Stimulated activated CD8-positive, alpha-beta memory T cell treated with anti-CD3 and anti-CD28 coated beads, Interleukin-7, amount 100 ng/mL, for 48 hours (primary cell): Measurements from ENCODE around the gene SPTAN1.
A peak's percentile ranks its signal among the peaks of the same experiment; 100 is the strongest.
"Not testable (repeated sequence)": the region's sequence is repeated elsewhere in the genome, so short reads cannot be mapped to it uniquely, and the experiment has no call there.

Experiments used
- DNase-seq, 2 donors: peaks; one replicate each; pipeline ENCODE4 v3.0.0-alpha.2; 2020; ENCODE audit warnings: low read depth in 1 of 2; ENCODE audit errors: extremely low read depth in 1 of 2

The SPTAN1 gene

DNA sequence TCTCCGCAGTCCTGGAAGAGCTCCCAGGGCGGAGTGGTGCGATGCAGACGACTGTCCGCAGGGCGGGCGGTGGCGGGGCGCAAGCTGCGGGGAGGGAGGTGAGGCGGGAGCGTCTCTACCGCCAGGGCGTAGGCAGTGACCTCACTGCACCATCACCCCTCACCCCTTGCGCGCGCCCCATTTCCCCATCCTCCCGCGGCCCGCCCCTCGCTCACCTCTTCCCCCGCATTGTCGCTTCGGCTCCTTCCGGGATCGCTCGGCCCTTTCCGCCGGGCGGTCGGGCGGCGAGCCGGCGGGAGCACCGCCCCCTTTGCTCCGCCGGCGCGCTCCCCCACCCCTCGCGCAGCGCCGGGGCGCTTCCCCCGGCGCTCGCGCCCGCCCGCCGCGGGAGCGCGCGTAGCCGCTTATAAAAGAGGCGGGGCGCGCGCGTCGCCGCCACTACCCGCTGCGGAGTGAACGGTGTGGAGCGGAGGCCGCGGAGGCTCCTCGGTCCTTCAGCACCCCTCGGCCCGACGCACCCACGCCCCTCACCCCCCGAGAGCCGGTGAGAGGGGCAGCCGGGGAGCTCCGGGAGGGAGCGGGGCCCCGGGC, at the start of gene SPTAN1:
Gene SPTAN1, plus strand, starts transcription at position 435 of the 591 bp plus-strand sequence. CDS start 14,154 bp downstream, outside the sequence.
- peak; percentile 87 to 92 for DNase-seq

DNA sequence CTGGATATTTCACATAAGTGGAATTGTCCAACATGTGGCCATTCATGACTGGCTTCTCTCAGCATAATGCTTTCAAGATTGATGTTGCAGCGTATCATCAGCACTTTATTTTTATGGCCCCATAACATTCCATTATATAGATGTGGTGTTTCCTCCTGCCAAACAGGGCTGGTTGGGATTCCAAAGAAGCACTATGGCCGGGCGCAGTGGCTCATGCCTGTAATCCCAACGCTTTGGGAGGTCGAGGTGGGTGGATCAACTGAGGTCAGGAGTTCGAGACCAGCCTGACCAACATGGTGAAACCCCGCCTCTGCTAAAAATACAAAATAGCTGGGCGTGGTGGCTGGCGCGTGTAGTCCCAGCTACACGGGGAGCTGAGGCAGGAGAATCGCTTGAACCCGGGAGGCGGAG, 49.0 kb upstream of the SPTAN1 start:
- not testable (repeated sequence) for DNase-seq

DNA sequence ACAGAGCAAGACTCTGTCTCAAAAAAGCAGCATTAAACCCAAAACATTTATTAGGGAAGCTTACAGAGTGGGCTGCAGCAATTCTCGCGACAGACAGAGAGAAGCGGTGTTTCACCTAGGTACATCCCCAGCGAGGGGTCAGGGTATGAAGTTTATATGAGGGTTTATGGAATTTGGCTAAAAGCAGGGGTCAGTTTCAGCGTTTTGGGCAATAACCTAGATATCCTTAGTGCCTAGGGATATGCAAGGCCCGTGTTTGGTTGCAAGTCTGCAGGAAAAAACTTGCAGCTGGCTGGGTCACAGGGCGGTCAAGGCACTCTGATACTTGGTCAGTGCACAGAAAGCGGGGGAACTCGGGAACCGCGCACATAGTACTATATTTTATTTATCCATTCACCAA, 48.5 kb upstream of the SPTAN1 start:
- no peak for DNase-seq

DNA sequence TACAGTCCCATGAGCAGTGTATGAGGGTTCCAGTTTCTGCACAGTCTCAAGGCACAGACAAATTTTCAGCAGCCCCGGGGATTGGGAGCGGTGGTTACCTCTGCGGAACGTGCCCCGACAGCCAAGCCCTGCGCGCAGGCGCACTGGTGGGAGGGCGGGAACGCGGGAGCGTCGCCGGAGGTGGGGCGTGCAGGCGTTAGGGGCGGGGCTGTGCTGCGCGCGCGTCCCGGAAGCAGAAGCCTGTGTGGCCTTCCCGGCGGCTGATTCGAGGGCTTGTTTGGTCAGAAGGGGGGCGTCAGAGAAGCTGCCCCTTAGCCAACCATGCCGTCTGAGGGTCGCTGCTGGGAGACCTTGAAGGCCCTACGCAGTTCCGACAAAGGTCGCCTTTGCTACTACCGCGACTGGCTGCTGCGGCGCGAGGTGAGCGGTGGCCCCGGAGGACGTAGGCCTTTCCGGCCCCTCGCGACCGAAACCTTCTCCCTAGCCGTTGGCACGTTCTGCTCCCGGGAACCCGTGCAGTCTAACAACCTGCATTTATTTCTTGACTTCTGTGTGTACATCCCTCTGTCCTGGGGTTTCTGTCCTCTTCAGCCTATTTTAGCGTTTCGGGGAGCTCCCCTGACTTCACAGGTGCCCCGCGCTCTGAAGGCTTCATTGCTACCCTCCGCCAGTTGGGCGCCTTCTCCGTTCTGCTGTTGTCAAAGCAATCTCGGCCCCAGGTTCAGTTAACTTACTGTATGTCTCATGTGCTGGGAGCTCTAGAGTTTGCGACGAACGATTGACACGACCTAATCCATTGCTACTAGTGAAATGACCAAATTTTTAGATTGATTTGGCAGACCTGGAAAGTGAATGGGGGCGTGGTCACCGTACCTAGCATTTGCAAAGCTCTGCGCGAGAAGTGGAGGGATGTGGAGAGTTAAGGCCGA, 47.6 kb upstream of the SPTAN1 start, which contains the start of gene GLE1:
Gene GLE1, plus strand, starts transcription at position 235 of the 929 bp plus-strand sequence. Its CDS starts 87 bp downstream, at position 322.
- peak; percentile 91 to 96 for DNase-seq

DNA sequence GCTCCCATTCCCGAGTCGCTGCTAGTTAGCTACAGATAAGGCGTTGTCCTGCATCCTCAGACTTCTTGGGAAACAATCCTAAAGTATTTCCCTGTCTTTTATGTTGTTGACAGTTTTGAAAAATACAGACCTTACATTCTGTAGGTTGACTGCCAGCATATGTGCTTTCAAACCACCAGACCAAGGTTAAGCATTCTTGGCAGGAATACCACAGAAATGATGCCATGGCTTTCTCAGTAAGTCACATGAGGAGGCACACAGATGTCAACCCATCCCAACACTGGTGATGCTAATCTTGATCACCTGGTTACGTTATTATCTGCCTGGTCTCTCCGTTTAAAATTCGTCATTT, 47.0 kb upstream of the SPTAN1 start:
- no peak for DNase-seq

DNA sequence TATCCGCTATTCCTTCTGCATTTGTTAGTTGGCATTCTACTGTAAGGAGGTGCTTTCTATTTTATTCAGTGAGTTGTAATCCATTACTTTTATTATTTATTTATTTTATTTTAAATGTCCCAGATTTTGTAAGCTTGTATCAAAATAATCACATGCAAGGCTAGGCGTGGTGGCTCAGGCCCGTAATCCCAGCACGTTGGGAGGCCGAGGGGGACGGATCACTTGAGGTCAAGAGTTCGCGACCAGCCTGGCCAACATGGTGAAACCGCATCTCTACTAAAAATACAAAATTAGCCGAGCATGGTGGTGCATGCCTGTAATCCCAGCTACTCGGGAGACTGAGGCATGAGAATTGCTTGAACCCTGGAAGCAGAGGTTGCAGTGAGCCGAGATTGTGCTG, 46.5 kb upstream of the SPTAN1 start:
- DNase-seq, result not testable (repeated sequence)

DNA sequence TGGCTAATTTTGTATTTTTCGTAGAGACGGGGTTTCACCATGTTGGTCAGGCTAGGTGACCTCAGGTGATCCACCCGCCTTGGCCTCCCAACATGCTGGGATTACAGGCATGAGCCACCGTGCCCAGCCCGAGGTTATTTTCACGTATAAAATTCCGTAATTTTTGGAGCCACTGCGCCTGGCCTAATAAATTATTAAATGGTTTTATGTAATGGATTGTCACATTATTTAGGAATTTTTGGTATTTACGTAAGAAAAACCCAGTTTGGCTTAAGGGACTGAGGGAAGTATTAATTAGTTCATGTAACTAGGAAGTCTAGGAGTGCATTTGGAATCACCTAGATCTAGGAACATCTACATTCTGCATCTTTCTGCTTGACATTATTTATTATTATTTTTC, 39.6 kb upstream of the SPTAN1 start:
- DNase-seq, result no peak

DNA sequence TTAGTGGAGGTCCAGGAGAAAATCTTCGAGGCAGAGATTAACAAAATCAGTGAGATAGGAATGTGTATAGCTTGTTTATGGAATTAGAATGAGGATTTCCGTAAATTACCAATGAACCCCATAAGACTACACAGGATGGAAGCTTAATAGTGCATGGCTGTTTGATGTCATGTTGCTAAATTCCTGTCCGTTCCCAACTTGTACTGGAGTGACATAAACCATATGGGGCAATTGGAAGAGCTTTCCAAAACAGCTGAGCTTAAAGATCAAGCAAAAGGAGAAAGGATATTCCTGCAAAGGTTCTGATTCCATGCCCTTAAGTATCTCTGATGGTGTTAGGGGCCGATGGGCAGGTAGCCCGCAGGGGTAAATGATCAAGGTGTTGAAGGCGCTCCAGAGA, 30.4 kb upstream of the SPTAN1 start:
- DNase-seq, result no peak

DNA sequence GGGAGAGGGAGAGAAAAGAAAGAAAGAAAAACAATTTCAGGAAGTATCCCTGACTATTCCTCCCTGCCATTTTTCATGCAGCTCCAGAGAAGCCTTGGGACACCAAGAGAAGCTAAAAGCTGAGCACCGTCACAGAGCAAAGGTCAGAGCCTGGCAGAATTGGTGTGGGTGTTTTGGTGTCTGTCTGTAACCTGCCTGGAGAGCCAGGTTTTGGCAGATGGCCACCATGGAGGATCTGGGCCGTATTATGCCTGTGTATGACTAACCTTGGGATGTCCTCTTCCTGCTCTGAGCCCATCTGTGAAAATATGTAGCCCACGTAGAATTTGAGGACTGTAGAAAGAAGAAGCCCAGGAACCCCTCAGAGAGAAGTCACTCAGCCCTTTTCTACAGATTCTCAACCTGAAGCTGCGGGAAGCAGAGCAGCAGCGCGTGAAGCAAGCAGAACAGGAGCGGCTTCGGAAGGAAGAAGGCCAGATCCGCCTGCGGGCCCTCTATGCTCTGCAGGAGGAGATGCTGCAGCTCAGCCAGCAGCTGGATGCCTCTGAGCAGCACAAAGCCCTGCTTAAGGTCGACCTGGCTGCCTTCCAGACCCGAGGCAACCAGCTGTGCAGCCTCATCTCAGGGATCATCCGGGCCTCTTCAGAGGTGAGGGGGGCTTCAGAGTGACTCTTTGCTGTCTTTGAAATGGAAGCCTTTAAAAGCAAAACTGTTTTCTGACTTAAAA, 29.0 kb upstream of the SPTAN1 start:
- DNase-seq, result no peak

DNA sequence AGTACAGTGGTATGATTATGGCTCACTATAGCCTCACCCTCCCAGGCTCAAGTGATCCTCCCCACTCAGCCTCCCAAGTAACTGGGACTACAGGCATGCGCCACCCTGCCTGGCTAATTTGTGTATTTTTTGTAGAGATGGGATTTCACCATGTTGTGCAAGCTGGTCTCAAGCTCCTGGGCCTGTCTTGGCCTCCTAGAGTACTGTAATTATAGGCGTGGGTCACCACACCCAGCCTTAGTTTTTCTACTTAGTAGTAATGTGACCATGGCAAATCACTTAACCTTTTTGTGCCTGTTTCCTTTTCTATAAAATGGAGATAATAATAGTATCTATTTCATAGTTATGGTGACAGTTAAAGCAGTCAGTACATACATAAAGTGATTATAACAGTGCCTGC, 25.7 kb upstream of the SPTAN1 start:
- no peak for DNase-seq

DNA sequence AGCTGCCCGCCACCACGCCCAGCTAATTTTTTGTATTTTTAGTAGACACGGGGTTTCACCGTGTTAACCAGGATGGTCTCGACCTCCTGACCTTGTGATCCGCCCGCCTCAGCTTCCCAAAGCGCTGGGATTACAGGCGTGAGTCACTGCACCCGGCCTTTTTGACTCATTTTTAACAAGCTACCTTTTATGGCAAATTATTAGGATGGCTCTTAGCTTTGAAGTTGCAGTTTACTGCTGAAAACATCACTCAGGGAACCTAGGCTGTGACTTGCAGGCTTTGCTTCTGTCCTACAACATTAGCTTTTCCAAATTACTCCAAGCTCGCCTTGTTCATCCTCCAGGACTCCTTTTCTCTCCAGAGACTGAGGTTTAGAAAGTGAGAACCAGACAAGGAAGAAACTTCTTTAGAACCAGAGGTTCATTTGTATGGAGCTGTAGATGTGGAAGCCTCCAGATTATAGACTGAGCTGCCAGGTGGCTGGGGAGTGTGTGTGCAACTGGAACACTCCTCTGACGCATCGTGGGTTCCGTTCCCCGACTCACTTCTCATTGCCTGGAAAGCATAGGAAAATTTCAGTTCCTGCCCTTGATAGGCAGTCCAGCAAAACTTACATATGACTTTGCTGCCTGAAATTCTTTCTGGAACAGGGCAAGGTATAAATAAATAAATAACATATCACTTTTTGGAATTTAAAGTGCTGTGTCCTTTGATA, 23.8 kb upstream of the SPTAN1 start:
- DNase-seq, result no peak

DNA sequence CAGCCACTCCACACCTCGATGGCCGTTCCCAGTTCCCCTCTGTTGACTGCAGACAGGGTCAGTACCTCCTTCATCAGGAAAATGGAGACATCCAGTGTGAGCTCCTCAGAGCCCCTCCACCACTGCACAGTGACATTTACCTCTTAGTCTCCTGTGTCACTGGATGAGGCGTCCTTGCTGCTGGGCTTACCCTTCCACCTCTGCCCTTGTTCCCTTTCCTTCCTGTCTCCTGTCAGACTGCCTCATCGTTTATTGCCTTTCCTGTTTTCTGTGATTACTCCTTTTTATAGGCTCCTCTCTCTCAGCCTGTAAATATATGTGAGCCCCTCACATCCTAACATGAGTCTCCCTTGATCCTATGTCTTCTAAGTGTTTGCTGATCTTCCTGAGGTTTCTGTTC, 23.2 kb upstream of the SPTAN1 start:
- no peak for DNase-seq

DNA sequence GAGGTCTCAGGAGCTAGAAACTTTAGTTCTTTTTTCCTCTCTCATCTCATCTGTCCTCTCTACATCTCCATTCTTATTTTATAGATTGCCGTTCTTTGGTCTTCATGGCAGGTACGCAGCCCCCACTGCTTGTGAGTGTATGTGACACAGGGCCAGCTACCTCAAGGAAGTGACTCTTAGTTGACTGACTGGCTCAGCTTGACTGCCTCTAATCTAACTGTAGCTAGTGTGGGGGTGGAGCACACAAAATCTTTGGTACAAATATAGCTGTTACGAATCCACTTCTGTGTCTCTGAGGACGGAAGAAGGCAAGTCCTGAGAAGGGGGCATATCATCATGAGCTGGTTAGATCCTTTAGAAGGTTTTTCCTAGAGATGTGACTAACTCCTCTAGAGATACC, 19.8 kb upstream of the SPTAN1 start:
- no peak for DNase-seq

DNA sequence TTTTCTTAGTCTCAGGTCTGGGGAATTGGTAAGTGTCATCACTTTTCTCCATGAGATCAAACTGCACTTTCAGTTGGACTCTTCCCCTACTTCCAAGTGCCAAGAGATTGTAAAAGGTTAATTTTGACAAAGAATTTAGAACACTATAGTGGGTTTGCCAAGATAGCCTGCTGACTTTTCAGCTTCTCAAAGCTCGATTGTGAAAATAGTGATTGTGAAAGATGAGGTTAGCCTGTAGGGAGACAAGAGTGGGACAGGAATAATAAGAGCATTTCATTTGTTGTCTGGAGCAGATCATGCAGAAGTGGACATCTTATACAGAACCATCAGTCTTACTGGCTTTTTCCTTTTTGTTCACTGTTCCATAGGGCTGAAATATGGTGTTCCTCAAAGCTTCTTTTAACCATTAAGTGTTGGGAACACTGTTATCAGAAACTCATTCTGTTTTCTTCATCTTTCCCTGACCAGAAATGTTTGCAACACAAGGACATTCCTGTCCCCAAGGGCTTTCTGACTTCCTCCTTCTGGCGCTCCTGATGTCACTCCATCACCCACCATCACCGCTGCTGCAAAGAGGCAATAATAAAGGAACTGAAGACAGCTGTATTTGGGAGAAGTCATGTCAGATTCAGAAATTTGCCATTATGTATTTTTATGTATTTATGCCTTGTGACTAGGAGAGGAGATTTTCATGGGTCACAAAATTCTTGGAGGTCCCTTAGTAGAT, 11.6 kb upstream of the SPTAN1 start:
- DNase-seq, result no peak

DNA sequence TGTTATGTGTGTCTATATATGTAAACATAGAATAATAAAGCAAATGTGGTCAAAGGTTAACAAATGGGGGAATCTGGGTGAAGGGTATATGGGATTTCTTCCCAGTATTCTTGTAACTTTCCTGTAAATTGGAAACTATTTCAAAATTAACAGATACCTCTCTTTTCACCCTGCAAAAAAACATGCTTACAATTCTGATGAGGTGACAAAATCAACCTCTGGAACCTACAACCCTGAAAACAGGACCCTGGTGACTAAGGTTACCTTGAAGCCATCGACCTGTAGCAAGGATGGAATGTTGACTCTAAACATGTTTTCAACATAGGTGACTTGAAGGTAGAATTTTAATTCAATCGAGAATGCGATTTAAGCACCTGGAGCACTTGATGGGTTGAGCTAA, 5.9 kb upstream of the SPTAN1 start:
- no peak for DNase-seq

DNA sequence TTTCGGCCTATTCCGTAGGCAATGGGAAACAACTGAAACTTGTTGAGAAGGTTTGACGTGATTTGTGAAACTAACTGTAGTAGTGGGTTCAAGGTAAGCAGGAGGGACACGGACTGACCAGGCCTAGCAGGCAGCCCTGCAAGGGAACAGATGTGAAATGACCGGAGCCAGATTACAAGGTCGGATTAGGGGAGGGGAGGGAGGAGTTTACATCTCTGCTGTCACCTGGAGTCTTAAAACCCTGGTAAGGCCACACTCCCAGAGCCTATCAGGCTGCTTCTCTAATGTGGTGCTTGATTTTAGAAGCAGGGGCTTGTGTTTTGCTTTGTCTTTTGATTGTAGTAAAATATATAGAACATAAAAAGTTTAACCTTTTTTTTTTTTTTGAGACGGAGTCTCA, 3.5 kb upstream of the SPTAN1 start:
- no peak for DNase-seq

DNA sequence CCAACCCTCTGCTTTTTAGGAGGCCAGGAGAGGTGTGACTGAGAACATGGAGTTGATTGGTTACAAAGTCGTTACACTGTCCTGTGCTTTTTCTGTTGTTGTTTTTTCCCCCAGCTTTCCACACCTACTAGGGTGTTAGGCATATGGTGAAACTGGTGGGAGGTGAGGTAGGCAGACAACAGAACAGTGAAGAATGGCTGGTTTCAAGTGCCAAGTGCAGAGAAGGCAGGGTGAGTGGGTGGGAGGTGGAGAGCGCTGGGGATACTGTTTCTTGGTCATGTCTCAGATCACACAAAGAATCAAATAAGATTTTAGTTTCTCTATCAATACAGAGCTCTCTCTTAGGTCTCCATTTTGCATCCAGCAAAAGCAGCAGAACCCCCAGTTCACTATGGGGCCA, 2.2 kb upstream of the SPTAN1 start:
- DNase-seq, result peak in 1 of 2 donors; percentile 44

DNA sequence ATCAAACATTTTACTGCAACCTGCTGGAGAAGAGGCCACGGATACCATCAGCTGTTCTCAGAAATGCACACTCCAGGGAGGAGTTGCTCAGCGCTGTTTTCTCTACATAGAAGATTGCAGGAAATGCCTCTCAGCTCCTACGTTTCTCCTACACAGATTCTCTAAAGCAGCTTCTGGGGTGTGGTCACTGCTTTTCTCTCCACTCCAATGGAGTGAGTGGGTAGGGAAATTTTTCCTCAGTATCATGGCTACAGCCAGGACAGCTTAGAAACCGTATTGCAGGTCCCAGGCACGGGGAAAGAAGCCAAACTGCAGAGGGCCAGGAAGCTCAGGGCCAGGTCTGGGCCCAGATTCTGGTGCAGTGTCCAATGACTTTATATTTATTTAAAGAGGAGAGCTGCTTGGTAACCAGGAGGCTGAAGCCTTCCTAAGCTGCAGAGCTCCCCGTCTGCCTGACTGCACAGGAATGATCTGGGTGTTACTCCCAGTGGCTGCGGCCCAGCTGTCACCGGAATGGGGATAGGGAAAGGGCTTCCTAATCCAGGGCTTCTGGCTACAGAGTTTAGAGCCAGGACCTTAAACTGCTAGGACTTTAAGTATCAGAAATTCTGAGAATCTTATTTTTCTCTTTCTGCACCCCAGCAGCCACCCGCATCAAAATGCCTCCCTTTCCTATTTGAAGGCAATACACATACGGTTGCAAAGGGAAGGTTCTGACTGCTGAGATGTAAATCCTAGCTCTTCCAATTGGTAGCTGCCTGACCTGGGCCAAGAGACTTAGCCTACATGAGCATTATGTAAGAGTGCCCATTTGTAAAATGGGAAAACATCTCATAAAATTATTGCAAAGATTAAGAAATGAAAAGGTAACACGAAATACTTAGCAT, 1.4 kb upstream of the SPTAN1 start:
- DNase-seq, result no peak

DNA sequence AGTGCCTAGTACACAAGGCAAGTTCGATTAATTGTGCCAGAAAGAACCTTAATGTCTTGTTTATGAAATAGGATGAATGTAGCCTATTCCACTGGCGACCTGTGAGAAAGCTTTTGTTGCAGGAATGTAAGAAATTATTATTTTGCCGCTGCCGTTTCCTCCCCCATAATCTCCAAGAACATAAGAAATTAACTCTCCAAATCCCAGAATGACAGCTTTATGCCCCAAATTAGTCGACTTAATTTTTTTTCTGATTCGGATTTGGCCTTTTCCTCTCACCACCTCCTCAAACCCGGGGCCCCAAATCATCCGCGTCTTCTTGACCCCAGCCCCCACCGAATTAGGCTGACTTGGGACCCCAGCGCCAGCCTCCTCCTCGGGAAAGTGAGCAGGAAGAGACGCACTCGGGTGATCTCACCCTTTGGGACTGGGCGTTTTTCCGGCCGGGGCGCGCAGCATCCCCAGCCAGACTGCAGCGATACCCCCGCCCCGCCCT, 682 bp upstream of the SPTAN1 start:
- DNase-seq, result no peak
